SW480 (cell line): ENCODE measurements around the gene STPG2.
"Not testable (repeated sequence)": the region's sequence is repeated elsewhere in the genome, so short reads cannot be mapped to it uniquely, and the experiment has no call there.

Source experiments
- DNase-seq: peaks from one replicate; pipeline ENCODE4 v3.0.0-alpha.2; 2016; ENCODE audit warnings: low spot score

Gene STPG2

DNA sequence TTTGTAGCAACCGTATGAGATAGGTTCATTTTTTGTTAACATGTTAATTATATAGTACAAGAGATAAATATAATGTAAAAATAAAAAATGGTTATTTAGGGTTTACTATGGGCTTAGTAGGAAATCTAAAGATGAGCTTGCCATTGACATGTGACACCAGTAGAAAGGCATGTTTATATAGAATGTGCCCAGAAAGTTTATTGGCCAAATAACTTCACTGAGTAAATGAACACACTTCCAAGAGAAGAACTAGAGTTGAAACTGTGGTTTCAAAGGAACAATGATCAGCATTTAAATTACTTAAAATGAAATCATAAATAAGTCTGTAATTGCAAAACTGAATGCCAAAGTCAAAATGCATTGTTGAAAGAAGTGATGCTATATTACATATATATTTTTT is 503.3 kb downstream of the STPG2 start:
- DNase-seq, result no peak

DNA sequence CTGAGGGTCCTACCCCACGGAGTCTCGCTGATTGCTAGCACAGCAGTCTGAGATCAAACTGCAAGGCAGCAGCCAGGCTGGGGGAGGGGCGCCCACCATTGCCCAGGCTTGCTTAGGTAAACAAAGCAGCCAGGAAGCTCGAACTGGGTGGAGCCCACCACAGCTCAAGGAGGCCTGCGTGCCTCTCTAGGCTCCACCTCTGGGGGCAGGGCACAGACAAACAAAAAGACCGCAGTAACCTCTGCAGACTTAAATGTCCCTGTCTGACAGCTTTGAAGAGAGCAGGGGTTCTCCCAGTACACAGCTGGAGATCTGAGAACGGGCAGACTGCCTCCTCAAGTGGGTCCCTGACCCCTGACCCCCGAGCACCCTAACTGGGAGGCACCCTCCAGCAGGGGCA is 509.4 kb downstream of the STPG2 start:
- DNase-seq, result not testable (repeated sequence)

DNA sequence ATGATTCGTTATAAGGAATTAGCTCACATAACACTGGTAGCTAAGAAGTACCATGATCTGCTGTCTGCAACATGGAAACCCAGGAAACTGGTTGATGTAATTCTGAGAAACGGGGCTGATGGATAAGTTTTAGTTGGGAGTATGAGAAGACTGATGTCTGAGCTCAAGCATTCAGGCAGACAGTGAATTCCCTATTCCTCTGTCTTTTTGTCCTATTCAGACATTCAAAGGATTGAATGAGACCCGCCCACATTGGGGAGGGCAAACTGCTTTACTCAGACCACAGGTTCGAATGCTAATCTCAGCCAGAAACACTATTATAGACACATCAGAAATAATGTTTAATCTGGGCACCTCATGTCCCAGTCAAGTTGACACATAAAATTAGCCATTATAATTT is 515.5 kb downstream of the STPG2 start:
- no peak for DNase-seq

DNA sequence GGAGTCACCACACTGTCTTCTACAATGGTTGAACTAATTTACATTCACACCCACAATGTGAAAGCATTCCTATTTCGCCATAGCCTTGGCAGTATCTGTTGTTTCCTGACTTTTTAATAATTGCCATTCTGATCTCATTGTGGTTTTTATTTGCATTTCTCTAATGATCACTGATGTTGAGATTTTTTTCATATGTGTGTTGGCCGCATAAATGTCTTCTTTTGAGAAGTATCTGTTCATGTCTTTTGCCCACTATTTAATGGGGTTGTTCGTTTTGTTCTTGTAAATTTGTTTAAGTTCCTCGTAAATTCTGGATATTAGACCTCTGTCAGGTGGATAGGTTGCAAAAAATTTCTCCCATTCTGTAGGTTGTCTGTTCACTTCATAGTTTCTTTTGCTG is 519.1 kb downstream of the STPG2 start:
- no peak for DNase-seq

DNA sequence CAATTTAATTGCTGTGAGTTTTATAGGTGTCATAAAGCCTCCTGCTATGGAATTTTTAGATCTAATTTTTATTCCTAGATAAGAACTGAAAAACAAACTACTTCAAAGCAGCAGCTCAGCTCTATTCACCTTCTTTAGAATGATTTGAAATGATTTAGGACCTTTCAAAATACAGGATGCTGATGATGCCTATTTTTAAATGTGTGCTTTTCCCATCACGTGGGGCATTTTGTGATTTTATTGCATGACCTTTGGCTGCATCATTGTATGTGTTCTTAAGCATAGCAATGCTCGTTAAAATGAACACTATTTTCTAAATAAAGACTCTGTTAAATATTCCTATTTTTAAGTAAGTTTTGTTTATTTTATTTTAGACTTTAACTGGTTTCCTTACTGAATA is 537.3 kb downstream of the STPG2 start:
- DNase-seq, result no peak

DNA sequence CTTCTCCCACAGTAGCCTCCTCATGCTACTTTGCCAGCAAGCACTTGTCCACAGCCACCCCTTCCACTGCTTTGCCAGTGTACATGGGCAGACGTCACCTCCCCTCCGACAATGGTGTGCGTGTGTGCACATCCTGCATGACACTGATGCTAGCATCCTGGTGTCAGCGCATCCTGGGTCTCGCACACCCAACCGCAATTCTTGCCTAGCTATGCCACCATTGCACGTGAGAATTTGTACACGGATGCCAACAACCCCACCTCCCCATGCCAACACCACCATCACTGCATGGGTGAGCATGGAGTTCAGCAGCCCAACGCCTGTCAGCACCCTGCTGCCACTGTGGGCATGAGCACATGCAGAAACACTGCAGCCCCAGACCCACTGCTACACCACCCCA is 550.0 kb downstream of the STPG2 start:
- DNase-seq, result no peak

DNA sequence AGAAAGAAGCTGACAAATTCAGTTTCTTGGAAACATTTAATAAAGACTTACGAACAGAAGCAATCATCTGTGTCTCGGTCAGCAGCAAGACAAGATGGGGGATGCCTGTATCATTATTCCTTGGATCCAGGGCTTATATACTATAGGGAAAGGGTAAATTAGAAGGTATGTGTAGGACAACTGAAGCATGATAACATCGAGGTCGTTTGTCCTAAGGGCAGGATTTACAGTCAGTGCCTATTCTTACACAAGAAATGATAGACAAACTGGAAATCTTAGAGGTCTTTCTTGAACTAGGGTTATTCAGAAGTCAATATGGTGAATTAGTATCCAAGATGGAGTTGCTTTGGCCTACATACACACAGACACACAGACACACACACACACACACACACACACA is 553.0 kb downstream of the STPG2 start:
- DNase-seq, result no peak

DNA sequence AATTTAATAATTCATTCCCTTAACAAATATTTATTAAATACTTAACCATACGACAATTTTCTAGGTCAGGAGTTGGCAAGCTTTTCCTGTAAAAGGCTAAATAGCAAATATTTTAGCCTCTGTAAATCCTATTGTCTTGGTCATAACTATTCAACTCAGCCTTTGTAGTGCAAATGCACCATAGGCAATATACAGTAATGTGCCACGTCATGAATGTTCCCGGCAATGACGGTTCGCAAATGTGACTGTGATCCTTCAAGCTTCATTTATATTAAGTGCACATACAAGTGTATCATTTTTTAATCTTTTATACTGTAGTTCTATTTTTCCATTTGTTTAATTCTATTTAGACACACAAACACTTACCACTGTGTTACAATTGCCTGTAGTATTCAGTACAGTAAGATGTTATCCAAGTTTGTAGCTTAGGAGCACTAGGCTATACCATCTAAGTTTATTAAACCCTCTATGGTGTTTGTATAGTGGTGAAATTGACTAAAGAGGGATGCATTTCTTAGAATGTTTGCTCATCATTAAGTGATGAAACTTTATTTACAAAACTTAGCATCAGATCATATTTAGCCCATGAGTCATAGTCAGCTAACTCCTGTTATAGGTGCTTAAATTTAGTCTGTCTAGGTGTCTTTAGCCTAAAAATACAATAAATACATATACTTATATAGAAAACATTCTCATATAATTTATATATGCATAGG is 553.6 kb downstream of the STPG2 start:
- DNase-seq, result no peak

DNA sequence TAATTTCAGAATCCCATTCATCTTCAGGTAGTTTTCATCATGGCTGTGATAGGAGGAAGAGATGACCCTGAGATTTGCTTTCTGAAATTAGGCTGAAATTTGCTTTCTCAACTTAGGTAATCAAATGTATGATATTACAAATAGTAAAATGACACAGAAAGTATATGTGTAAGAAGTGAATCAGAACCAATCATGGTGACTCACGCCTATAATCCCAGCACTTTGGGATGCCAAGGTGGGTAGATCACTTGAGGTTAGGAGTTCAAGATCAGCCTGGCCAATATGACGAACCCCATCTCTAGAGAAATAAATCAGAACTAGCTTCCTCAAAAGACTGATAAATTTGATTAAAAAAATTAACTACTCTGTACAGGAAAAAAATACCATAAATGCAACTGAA is 555.4 kb downstream of the STPG2 start:
- DNase-seq, result no peak

DNA sequence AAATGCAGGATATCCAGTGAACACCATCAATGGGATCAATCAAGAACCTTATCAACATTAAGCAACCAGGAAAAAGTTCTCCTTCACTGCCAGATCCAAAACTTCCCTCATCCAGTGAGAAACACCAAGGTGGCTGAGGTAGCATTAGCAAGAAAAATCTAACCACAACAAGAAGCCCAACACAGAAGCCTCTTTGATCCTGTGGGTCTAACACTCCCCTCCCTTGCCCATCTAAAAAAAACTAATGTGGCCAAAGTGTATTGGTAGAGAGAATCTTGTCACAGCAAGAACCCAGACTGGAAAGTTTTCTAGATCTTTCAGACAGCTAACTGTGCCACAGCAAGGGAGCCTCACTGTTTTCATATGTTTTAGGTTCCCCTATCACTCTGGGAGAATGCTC is 558.0 kb downstream of the STPG2 start:
- no peak for DNase-seq

DNA sequence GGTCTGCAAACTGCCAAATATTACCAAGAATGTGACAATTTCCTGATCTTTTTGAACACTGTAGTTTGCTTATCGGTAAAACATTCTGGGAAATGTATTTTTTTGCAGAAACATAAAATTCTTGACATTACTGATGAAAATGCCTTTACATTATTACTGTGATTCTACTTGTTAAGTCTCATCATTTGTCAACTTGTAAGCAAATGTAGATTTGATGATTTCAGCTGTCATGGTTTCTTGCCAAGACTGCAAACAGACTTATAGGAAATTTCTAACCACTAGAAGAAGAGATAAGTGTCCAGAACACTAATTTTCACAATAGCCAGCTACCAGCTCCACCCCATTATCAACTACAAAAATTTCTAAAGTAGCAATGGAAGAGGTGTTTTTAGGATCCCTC is 560.4 kb downstream of the STPG2 start:
- DNase-seq, result no peak

DNA sequence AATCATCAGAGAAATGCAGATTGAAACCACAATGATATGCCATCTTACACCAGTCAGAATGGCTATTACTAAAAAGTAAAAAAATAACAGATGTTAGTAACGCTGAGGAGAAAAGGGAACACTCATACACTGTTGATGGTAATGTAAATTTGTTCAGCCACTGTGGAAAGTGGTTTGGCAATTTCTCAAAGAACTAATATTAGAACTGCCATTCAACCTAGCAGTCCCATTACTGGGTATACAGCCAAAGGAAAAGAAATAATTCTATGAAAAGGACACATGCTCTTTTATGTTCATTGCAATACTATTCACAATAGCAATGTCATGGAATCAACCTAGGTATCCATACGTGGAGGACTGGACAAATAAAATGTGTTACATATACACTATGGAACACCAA is 566.3 kb downstream of the STPG2 start:
- DNase-seq, result no peak

DNA sequence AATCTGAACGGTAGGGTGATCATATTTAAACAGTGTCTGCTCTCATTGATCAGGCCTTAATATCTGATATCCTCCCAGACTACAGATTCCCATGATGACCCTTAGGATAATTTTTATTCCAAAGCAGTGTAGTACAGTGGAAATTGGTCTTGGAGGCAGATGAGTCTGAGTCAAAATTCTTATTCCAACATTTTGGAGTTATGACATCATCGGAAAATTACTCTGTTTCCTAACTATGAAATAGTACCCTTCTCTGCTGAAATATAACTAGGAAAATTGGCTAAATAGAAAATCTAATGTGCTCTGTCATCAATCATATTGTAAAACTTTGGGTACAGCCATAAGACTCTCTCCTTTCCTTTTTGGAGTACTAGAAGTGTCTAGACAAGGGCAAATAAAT is 583.3 kb downstream of the STPG2 start:
- DNase-seq, result no peak

DNA sequence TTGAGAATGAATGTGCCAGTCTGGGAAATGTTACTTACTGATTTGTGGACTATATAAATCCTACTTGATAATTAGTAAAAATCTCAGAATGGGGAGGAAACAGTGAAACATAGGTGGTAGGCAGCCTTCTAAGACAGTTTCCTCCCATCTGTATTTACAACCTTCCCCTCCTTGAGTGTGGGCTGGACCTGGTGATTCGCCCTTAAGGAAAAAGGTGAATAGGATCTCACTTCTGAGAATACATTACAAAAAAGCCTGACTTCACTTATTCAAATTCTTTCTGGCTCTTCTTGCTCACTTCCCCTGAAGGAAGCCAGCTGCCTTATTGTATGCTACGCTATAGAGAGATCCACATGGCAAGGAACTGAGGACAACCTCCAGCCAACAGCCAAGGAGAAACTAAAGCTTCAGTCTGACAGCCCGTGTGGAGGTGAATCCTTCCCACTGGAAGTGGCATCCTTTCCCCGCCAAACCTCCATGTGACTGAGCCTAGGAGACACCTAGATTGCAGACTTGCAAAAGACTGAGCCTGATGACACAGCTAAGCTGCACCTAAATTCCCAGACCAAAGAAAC is 585.0 kb downstream of the STPG2 start:
- DNase-seq, result no peak

DNA sequence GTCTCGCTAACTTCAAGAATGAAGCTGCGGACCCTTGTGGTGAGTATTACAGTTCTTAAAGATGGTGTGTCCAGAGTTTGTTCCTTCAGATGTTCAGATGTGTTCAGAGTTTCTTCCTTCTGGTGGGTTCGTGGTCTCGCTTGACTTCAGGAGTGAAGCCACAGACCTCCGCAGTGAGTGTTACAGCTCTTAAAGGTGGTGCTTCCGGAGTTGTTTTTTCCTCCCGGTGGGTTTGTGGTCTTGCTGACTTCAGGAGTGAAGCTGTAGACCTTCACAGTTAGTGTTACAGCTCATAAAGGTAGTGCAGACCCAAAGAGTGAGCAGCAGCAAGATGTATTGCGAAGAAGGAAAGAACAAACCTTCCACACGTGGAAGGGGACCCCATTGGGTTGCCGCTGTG is 592.6 kb downstream of the STPG2 start:
- DNase-seq, result not testable (repeated sequence)

DNA sequence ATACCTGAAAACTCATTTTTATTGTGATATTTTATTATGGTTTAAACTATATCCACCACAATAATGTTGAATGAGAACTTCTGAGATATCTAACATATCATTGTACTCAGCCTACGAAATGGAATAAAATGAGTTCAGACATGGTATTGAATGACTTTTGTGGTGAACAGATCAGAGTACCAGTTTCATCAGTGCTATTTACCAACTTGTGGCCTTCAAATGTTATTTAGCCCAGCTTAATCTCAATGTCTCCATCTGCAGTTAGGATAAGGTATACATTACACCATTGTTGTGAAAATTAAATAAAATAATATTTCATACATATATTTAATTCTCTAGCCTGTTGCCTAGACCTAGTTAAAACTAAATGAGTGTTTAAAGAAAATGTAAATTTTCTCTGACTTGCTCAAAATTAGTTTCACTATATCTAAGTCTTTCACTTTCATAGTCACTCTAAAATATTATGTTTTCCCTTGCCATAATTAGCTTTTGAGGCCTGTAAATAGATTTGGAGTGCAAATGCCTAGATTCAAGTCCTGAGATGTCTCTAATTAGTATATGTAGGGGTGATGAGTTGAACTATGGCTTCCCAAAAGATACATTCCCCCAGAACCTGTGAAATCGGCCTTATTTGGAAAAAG is 594.2 kb downstream of the STPG2 start:
- DNase-seq, result no peak

DNA sequence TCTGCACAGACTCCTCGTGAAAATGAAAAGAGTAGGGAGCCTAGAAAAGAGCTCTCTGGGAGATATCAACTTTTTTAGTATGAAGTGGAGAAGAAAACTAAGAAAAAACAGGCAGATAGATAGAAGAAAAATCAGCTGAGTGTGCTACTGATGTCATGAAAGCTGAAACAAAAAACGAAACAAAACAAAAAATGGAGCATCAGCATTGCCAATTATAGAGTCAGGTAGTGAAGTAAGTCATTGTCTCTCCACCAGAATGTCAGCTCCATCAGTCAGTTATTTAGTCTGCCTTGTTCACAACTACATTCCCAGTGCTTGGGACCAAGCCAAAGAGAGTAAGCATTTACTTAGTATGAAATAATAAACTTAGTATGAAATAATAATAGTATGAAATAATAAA is 595.1 kb downstream of the STPG2 start:
- no peak for DNase-seq

DNA sequence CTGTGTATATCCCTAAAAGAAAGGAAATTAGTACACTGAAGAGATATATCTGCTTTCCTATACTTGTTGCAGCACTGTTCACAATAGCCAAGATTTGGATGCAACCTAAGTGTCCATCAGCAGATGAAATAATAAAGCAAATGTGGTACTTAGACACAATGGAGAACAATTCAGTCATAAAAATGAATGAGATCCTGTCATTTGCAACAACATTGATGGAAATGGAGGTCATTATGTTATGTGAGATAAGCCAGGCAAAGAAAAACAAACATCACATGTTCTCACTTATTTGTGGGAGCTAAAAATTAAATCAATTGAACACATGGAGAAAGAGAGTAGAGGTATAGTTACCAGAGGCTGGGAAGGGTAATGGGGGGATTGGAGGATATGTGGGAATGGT is 611.9 kb downstream of the STPG2 start:
- no peak for DNase-seq

DNA sequence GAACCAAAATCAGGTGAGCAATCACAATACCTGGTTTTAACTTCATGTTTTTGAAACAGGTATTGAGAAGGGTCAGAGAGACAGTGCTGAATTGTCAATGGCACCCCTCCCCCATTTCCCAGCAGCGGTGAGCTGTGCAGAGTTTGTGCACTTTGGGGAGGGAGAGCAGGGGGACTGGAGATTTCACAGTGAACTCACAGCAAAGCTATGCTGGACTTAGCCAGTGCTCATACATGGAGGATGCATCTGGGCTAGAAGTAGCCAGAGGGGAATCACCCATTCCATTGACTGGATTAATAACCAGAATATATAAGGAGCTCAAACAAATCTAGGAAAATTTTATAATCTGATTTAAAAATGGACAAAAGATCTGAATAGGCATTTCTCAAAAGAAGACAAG is 612.6 kb downstream of the STPG2 start:
- no peak for DNase-seq

DNA sequence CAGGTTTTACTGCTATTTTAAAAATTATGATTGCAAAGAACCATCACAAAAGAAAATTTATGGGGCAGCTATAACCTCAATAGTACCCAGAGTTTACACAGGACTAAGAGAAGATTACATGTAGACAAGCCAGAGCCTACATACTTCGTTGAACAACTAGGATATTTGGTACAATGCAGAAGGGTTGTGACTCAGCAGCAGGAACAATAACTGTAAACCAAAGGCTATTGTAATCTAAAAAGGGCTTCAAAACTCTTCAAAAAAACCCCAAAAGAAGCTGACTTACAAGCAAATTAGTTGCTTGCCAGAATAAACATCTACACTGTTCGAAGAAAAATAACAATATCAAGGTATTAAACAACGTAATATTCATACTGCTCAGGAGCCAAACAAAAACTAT is 618.0 kb downstream of the STPG2 start:
- no peak for DNase-seq

DNA sequence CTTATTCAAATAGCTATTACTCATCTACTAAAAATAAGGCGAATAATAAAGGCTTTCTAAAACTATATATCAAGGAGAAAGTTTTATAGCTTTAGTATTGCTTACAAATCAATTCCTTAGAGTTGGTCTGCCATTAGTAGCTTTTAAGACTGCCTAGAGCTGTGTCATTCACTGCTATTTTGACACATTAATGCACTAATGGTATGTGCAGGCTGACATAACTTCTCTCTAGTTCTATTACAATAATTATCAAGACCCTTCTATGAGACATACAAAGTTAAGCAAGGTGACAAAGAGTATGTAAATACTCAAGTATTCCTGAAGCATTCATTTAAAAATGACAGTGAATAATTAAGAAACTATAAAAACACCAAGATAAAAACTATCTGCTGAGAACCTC is 625.3 kb downstream of the STPG2 start:
- DNase-seq, result no peak

DNA sequence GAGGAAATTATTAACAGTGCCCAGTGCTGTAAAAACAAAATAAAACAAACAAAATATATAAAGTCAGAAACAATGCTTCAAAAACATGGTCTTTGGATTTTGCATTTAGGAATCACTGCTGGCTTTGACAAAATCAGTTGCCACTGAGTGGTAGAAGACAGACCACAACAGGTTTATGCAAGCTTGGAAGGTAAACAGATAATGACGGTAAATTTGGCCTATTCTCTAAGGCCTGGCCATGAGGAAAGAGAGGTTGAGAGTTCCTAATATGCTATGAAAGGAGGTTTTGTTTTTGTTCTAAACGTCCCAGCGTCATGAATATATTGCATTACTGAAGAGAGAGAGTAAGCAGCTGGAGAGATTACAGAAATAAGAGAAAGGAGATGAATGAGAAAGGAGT is 629.4 kb downstream of the STPG2 start:
- no peak for DNase-seq
